Dendritic cell treated with granulocyte-macrophage colony-stimulating factor and Interleukin-4, amounts not matched to agents 40 ng/mL and 50 ng/mL, for 4 days (primary cell): ENCODE data around the gene SNAPC1.
"Not testable (repeated sequence)": the region's sequence is repeated elsewhere in the genome, so short reads cannot be mapped to it uniquely, and the experiment has no call there.

ENCODE experiments used
- H3K27ac Mint-ChIP-seq: one replicate; pipeline ENCODE4 v1.8.0; 2022; ENCODE audit warnings: mild to moderate bottlenecking, mixed read lengths
- H3K27me3 Mint-ChIP-seq: one replicate; pipeline ENCODE4 v1.8.0; 2022; ENCODE audit warnings: mild to moderate bottlenecking, mixed read lengths
- H3K36me3 Mint-ChIP-seq: one replicate; pipeline ENCODE4 v1.8.0; 2022; ENCODE audit warnings: low read depth, mixed read lengths
- H3K4me1 Mint-ChIP-seq: one replicate; pipeline ENCODE4 v1.8.0; 2022; ENCODE audit warnings: low read depth, mixed read lengths
- H3K4me3 Mint-ChIP-seq: one replicate; pipeline ENCODE4 v1.8.0; 2022; ENCODE audit warnings: mild to moderate bottlenecking, moderate library complexity, mixed read lengths
- H3K9me3 Mint-ChIP-seq: one replicate; pipeline ENCODE4 v1.8.0; 2022; ENCODE audit warnings: mixed read lengths
- intact Hi-C: fragments of 100-400 bp; cut with micrococcal nuclease; formaldehyde crosslinking; loops from one replicate; pipeline ENCODE4 v1.15.0; 2022

Gene SNAPC1

DNA sequence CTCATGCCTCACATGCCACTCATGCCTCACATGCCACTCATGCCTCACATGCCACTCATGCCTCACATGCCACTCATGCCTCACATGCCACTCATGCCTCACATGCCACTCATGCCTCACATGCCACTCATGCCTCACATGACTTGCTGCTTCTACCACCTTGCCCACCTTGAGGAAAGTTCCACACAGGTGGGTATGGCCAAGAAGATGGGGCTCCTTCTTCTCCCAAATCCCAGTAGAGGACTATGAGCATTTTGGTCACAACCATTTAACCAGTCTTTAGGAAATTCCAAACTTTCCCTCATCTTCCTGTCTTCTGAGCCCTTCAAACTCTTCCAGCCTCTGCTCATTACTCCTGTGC, 6.9 kb upstream of the SNAPC1 start:
- H3K36me3 Mint-ChIP-seq: peaks cover 12% of the 10 kb centered on the region
- peaks cover 33% of the 10 kb centered on the region for H3K4me1 Mint-ChIP-seq
- H3K27me3 Mint-ChIP-seq, H3K27ac Mint-ChIP-seq, H3K4me3 Mint-ChIP-seq, intact Hi-C loops, H3K9me3 Mint-ChIP-seq: not testable (repeated sequence)

DNA sequence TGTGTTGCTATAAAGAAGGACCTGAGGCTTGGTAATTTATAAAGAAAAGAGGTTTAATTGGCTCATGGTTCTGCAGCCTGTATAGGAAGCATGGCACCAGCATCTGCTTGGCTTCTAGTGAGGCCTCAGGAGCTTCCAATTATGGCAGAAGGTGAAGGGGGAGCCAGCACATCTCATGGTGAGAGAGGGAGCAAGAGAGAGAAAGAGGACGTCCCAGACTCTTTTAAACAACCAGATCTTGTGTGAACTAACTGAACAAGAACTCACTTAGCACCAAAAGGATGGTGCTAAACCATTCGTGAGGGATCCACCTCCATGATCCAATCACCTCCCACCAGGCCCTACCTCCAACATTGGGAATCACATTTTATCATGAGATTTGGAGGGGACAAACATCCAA, 6.1 kb upstream of the SNAPC1 start:
- Mint-ChIP-seq H3K4me1 (peaks cover 32% of the 10 kb centered on the region), H3K27ac (no peak overlapping the region), H3K4me3 (no peak overlapping the region), H3K36me3 (peaks cover 5% of the 10 kb centered on the region), H3K27me3 (no peaks in the 10 kb centered on the region), H3K9me3 (no peaks in the 10 kb centered on the region)
- intact Hi-C loops: no loop called here

DNA sequence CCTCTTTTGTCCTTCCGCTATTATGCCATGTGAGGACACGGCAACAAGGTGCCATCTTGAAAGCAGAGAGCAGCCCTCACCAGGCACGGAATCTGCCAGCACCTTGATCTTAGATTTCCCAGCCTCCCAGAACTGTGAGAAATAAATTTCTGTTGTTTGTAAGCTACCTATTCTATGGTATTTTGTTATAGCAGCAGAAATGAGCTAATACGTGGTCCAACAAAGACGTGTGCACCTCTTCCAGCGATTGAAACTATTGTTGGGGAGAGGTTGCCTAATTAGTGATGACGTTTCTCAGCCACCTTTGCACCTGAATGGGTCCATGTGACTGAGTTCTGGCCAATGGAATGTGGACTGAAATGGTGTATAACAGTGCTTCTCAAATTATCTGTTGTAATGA, 2.3 kb upstream of the SNAPC1 start:
- H3K4me1 Mint-ChIP-seq: peaks cover 32% of the 10 kb centered on the region
- no peak overlapping the region for H3K27ac Mint-ChIP-seq
- no peaks in the 10 kb centered on the region for H3K27me3 Mint-ChIP-seq
- H3K9me3 Mint-ChIP-seq: no peaks in the 10 kb centered on the region
- H3K4me3 Mint-ChIP-seq: no peak overlapping the region
- H3K36me3 Mint-ChIP-seq: peaks cover 9% of the 10 kb centered on the region
- intact Hi-C loops: no loop called here

DNA sequence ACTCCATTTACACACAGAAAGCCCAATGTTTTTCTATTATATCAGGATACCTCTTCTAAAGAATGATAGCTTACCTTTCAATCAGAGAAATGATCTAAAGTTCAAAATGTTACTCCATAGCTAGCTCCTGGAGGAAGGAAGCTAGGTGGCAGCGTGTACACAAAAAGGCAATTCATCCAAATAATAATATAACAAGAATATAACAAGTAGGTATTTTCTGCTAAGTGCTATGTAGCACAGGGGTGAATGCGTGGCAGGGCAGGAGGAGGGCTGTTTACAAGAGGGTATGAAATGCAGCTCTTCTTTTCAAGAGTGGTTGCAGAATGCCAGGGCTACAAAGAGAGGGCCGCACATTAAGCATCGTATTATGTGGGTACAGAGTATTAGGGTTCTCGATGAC, 663 bp upstream of the SNAPC1 start:
- intact Hi-C loops: no loop called here
- Mint-ChIP-seq H3K36me3 (peaks cover 9% of the 10 kb centered on the region), H3K27me3 (no peaks in the 10 kb centered on the region), H3K4me3 (peak overlapping the region; percentile 94), H3K27ac (peak overlapping the region; percentile 88), H3K4me1 (peaks cover 45% of the 10 kb centered on the region), H3K9me3 (no peaks in the 10 kb centered on the region)

DNA sequence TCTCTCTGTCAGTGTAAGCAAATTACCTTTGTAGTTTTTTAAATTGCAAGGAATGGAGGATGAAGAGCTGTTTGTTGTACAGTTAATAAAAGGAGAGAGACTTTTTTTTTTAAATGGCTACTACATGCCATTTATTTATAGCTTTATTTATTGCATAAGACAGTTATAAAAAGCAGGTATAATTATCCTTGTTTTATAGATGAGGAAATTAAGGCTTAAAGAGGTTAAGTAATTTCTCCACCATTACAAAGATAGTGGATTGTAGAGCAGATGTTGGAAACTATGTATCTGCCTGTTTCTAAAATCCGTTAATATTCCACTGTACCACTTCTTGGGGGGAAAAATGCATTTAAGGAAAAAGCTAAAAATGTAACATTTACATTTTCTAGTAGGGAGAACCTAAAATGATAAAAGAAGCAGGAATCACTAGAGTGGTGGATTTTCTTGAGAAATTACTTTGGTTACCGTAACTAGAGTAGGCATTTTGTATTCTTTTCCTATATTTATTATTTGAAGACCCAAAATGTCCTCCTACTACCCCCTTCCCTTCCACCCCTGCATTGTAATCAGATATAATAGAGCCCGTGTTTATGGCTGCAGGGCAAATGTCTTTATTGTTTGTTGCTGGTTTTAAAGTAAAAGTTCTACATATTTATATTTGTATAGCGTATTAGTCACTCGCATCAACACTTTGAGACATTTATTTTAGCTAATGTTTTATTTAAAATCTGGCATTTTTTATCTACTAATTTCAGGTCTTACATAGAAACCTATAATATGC, 2.3 kb downstream of the SNAPC1 start:
- no peak overlapping the region for H3K4me3 Mint-ChIP-seq
- peaks cover 33% of the 10 kb centered on the region for H3K36me3 Mint-ChIP-seq
- H3K4me1 Mint-ChIP-seq: peaks cover 45% of the 10 kb centered on the region
- H3K27me3 Mint-ChIP-seq: no peaks in the 10 kb centered on the region
- intact Hi-C loops: no loop called here
- no peaks in the 10 kb centered on the region for H3K9me3 Mint-ChIP-seq
- H3K27ac Mint-ChIP-seq: no peak overlapping the region

DNA sequence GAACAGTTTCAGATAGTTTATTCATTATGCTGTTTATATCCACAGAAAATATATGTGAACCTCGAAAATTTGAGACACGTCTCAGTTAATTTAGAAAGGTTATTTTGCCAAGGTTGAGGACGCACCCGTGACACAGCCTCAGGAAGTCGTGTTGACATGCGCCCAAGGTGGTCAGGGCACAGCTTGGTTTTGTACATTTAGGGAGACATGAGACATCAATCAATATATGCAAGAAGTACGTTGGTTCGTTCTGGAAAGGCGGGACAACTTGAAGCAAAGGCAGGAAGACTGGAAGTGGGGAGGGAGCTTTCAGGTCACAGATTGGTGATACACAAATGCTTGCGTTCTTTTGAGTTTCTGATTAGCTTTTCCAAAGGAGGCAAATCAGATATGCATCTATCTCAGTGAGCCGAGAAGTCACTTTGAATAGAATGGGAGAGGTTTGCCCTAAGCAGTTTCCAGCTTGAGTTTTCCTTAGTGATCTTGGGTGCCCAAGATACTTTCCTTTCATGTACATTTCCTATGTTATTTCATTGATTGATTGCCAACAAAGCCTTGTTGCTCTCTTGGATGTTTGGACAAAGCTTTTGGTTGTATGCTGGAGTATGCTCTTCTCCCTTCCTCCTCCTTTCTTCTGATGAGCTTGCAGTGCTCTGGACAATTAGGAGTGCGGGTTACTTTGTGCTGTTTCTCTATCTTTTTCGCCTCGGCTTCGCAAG, 3.2 kb downstream of the SNAPC1 start:
- Mint-ChIP-seq H3K4me3 (no peak overlapping the region), H3K4me1 (peaks cover 45% of the 10 kb centered on the region)
- intact Hi-C loops: no loop called here

DNA sequence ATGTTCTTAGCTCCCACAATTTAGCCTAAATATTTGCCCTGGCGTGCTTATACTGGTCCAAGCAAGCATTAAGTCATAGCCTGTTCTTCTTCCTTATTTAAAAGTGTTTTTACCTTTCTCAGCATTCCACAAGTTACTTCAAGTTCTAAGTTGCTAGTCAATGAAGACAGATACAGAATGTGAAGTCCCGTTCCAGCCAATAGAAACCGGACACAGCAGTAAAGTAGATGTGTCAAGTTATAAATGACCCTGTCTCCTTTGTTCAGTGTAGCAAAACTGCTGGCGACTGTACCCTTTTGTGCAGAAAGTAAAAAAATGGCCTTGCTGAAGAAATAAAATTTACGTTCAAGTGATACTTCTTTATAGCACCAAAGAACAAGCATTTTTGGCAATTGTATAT, 3.9 kb downstream of the SNAPC1 start:
- peaks cover 50% of the 10 kb centered on the region for H3K36me3 Mint-ChIP-seq
- peaks cover 44% of the 10 kb centered on the region for H3K4me1 Mint-ChIP-seq
- no peaks in the 10 kb centered on the region for H3K27me3 Mint-ChIP-seq
- H3K4me3 Mint-ChIP-seq: no peak overlapping the region
- no peaks in the 10 kb centered on the region for H3K9me3 Mint-ChIP-seq
- intact Hi-C loops: no loop called here
- no peak overlapping the region for H3K27ac Mint-ChIP-seq

More for the DNA sequence above, 3.2 kb downstream of the SNAPC1 start:
- peaks cover 42% of the 10 kb centered on the region for H3K36me3 Mint-ChIP-seq
- no peak overlapping the region for H3K27ac Mint-ChIP-seq
- H3K9me3 Mint-ChIP-seq: no peaks in the 10 kb centered on the region
- H3K27me3 Mint-ChIP-seq: no peaks in the 10 kb centered on the region

DNA sequence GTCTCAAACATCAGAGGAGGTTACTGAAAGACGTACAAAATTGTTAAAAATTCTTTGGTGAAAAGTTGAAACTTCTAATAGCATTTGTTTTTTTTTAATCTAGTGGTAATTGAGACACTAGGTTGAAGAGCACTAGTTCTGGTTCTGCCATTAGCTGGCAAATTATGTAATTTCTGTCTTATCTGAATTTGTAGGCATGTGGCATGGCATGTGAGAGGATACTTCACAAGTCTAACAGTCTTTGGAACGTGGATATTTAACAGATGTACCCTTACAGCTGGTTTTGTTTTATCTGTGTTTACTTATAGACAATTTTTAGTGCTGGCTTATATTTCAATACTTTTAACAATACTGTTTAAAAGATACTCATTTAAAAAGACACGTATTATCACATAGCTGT, 6.0 kb downstream of the SNAPC1 start:
- Mint-ChIP-seq H3K4me3 (no peak overlapping the region), H3K36me3 (peaks cover 60% of the 10 kb centered on the region), H3K9me3 (no peaks in the 10 kb centered on the region), H3K27me3 (no peaks in the 10 kb centered on the region), H3K4me1 (peaks cover 27% of the 10 kb centered on the region), H3K27ac (no peak overlapping the region)
- intact Hi-C loops: no loop called here

DNA sequence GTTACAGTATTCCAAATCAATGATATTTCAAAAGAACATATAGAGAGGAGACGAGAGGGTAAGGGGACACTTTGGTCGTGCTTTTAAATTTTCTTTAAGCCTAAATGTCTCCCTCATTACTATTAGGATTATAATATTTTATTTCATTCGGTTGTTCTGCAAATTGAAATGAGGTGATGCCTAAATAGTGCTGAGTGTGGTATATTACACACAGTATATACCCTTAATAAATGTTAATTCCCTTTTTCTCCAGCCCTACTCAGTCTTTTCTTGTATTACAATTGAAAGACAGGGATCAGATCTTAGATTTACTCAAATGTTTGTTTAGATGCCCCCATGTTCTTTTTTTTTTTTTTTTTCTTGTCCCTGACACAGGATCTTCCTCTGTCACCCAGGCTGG, 7.7 kb downstream of the SNAPC1 start:
- Mint-ChIP-seq H3K36me3 (peaks cover 76% of the 10 kb centered on the region), H3K4me3 (no peak overlapping the region), H3K27ac (no peak overlapping the region), H3K27me3 (no peaks in the 10 kb centered on the region), H3K4me1 (peaks cover 13% of the 10 kb centered on the region), H3K9me3 (no peaks in the 10 kb centered on the region)
- intact Hi-C loops: no loop called here

DNA sequence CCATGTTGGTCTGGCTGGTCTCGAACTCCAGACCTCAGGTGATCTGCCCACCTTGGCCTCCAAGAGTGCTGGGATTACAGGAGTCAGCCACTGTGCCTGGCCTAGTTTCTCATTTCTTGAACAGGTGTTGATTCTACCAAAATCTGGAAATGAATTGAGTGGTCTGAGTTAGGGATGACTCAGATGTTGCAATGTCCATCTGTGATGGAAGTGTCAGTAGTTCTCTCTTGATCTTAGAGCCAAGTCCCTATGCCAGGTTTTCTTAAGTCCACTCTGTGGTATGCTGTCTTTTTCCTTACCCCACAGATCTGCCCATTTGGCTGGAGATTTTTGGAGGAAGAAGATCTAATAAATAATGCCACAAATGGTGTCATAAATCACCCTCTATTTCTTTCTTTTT, 12.6 kb downstream of the SNAPC1 start:
- no peaks in the 10 kb centered on the region for H3K4me1 Mint-ChIP-seq

DNA sequence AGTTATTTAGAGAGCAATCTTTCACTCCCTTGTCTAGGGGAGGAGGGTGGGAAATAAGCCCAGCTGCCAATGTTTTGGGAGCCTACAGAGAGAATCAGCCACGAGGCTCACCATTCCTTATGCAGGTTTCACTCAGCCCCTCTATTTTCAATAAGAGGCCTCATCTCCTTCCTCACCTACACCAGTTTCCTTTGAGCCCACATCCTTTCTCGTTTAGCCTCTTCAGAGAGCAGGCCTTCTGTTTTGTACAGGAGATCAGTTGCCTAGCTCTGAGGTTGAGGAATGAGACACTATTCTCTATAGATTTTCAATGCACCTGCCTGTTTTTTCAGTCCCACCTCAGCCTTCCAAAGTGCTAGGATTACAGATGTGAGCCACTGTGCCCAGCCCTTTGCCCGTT, 17.9 kb downstream of the SNAPC1 start:
- Mint-ChIP-seq H3K27ac (no peak overlapping the region), H3K27me3 (no peaks in the 10 kb centered on the region), H3K9me3 (no peaks in the 10 kb centered on the region), H3K36me3 (peaks cover 94% of the 10 kb centered on the region), H3K4me1 (no peaks in the 10 kb centered on the region), H3K4me3 (no peak overlapping the region)
- intact Hi-C loops: no loop called here

More for the DNA sequence above, 12.6 kb downstream of the SNAPC1 start:
- Mint-ChIP-seq H3K27me3 (no peaks in the 10 kb centered on the region), H3K27ac (no peak overlapping the region), H3K9me3 (no peaks in the 10 kb centered on the region), H3K4me3 (no peak overlapping the region), H3K36me3 (peaks cover 92% of the 10 kb centered on the region)
- intact Hi-C loops: no loop called here

DNA sequence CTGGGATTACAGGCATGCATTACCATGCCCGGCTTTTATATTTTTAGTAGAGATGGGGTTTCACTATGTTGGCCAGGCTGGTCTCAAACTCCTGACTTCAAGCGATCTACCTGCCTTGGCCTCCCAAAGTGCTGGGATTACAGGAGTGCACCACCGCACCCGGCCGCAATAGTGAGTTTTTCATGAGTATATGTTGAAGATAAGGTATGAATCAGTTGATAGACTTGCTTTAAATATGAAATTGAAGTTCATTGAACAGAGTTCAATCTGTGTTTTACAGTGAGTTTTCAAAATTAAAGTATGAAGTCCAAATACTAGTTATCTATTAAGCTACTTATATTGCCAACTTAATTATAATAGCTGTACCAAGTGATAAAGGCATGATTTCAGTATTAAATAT, 35.1 kb downstream of the SNAPC1 start:
- Mint-ChIP-seq H3K36me3 (peaks cover 23% of the 10 kb centered on the region), H3K4me3 (no peak overlapping the region), H3K27ac (no peak overlapping the region), H3K9me3 (no peaks in the 10 kb centered on the region), H3K4me1 (no peaks in the 10 kb centered on the region), H3K27me3 (no peaks in the 10 kb centered on the region)
- intact Hi-C loops: no loop called here

DNA sequence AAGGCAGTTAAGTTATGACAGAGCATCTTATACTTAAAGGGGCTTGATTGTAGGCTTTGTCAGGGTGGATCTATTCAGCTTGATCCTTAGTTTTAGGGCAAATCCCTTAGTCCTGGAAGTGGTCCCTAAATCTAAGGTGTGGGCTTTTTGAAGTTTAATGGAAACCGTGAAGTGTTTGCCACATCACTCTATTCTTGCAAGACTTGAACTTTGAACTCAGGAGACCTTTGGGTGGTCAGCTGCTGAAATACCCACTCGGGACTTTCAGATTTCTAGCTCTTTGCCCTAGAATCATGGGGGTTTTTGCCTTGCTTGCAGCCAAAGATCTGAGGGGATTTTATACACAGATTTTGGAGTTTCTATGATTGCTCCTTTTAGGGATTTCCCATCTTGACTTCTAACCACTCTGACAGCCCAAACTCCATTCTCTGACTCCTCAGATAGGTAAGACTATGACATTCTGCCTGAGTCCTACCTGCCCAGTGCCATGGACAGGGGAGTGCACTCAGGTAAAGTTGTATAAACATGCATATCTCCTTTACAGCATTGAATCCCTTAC, 39.9 kb downstream of the SNAPC1 start:
- no peak overlapping the region for H3K27ac Mint-ChIP-seq
- H3K4me3 Mint-ChIP-seq: no peak overlapping the region
- H3K9me3 Mint-ChIP-seq: no peaks in the 10 kb centered on the region
- H3K36me3 Mint-ChIP-seq: no peaks in the 10 kb centered on the region
- no peaks in the 10 kb centered on the region for H3K27me3 Mint-ChIP-seq
- intact Hi-C loops: no loop called here
- H3K4me1 Mint-ChIP-seq: no peaks in the 10 kb centered on the region

DNA sequence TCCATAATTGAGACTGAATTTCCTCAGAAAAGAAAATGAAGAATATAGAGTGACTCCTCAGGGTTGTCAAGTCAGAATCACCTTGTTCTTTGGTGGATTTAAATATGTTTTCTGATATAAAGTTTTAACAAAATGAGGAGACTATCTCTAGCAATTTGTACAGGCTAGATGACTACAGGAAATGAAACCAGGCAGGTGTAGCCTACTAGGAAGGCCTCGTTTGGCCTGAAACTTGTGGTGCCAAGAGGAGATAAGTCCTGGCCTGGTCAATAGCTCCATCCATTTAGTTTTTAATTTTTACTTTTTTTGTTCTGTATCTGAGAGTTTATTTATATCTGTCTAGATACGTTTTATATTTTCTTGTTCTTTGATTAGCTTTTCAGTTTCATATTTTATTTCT, 41.5 kb downstream of the SNAPC1 start:
- Mint-ChIP-seq H3K4me1 (no peaks in the 10 kb centered on the region), H3K27ac (no peak overlapping the region), H3K27me3 (peaks cover 13% of the 10 kb centered on the region), H3K4me3 (no peak overlapping the region), H3K36me3 (no peaks in the 10 kb centered on the region), H3K9me3 (no peaks in the 10 kb centered on the region)
- intact Hi-C loops: no loop called here
